Epithelial cell of esophagus (primary cell): ENCODE measurements around the gene KIDINS220.

ENCODE experiments used
- DNase-seq: peaks from one replicate; pipeline ENCODE4 v3.0.0; 2010; ENCODE audit warnings: low read depth
- H3K4me3 ChIP-seq: 2 replicates; pipeline ENCODE4 v1.5.1; 2011; ENCODE audit warnings: mild to moderate bottlenecking, low read length, control low read depth
- TF ChIP-seq, protein P1 (sequence below): IDR thresholded peaks from 2 replicates; pipeline ENCODE4 v1.5.1; 2011; ENCODE audit warnings: low read depth, mild to moderate bottlenecking, low read length, control low read depth, inconsistent platforms; ENCODE audit not compliant: insufficient read depth; ENCODE audit errors: missing control alignments

KIDINS220 gene

DNA sequence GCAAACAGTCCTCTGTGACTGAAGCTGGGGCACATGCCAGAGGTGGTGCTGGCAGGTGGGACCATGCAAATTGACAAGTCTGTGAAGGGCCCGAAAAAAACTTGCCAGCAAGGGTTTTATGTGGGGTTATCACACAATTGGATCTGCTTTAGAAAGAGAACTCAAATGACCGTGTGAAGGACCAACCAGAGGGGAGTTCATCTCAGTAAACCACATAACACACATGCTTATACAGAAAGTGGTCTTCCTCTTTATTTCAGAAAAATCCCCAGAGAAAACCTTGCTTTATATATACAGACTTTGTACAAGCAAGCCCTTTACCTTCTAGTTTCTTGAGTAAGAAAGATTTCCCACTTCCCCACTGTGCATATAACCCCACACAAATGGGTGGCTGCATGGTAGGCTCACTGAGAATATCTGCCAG lies 46.7 kb downstream of the KIDINS220 start:
- H3K4me3 ChIP-seq = no peak overlapping the region
- TF ChIP-seq, protein P1, sequence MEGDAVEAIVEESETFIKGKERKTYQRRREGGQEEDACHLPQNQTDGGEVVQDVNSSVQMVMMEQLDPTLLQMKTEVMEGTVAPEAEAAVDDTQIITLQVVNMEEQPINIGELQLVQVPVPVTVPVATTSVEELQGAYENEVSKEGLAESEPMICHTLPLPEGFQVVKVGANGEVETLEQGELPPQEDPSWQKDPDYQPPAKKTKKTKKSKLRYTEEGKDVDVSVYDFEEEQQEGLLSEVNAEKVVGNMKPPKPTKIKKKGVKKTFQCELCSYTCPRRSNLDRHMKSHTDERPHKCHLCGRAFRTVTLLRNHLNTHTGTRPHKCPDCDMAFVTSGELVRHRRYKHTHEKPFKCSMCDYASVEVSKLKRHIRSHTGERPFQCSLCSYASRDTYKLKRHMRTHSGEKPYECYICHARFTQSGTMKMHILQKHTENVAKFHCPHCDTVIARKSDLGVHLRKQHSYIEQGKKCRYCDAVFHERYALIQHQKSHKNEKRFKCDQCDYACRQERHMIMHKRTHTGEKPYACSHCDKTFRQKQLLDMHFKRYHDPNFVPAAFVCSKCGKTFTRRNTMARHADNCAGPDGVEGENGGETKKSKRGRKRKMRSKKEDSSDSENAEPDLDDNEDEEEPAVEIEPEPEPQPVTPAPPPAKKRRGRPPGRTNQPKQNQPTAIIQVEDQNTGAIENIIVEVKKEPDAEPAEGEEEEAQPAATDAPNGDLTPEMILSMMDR = no peak
- DNase-seq = no peak

DNA sequence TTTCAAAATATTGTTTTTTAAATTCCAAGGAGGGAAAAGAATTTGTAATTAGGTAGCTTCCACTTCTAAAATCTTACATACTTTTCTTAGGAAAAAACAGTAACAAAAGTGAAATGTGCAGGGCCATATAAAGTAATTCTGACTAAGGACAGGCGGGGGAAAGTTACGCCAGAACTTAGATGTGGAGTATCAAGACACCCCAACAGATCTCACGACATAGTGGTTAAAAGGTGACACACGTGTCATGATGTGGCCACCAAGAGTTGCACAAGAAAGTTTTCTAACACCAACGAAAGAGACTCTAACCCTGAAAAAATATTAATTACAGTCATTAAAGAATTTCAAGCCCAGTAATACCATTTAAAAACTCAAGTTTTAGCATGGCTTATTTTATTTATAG lies 51.0 kb downstream of the KIDINS220 start:
- H3K4me3 ChIP-seq = no peak overlapping the region
- no peak for DNase-seq
- TF ChIP-seq, protein P1 = no peak

DNA sequence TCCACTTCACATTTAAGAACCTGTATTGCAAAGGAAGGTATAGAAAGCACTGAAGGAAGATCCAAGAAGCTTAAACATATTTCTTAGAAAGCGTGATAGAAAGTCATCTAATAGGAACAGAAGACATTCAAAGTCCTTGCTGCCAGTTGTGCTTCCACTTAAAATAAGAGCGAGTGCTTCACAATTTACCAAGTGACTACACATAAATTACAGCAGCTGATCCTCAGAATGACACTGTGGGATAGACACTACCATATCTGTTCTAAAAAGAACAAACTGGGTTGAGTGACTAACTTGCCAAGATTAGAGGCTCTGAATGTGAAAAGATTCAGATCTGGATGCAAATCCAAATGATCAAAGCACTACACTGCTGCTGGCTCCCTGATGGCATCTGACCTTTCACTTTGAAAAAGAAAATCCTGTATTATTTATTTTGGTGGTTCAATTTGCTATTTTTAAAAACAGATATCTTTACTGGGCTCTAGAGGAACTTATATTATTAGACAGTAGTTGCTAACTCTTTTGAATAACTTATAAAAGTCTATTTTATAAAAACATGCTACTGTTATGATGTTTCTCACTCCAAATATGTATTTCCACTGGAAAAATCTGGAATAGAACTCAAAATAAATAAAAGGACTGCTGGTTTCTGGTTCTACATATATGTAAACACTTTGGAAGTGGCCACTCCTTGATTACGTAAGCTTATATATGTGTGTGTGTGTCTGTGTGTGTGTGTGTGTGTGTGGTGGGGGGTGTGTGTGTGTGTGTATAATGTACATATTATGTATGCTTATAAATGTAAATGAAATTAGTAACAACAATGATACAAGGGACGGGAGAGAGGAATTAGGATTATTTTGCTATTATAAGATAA lies 57.4 kb downstream of the KIDINS220 start:
- peak; percentile 5 for DNase-seq
- TF ChIP-seq, protein P1 = no peak
- no peak overlapping the region for H3K4me3 ChIP-seq

DNA sequence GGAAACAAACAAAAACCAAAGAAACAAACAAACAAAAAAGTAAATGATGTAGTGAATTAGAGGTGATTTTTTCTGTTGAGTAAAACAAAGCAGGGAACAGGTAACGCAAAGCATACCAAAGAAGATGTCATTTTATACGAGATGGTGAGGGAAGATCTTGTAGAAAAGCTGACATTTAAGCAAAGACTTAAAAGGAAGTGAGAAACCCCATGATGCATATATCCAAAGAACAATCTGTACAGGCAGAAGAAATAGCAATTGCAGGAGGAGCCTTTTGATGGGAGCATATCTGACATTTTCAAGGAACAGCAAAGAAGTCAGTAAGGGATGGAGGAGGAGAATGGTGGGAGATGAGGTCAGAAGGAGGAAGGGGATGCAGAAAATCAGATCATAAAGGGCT lies 63.0 kb downstream of the KIDINS220 start:
- no peak for DNase-seq
- TF ChIP-seq, protein P1 = no peak
- no peak overlapping the region for H3K4me3 ChIP-seq

DNA sequence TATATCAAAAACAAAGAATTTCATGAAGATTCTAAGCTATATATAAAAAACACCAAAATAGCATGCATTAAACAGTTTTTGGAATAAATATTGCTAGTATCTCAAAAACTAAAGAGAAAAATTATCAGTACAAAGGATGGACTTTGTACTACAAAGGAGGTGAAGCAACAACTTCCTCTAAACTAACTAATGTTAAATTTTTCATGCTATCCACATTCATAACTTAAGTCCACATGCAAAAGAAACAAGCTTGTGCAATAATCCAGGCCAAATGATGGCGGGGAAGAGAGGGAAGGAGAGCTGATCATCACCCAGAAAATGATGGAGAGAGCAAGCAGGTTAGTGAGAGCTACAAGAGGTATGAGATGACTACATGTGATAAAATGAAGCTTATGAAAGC lies 70.1 kb downstream of the KIDINS220 start:
- H3K4me3 ChIP-seq = no peak overlapping the region
- no peak for DNase-seq
- TF ChIP-seq, protein P1 = no peak

DNA sequence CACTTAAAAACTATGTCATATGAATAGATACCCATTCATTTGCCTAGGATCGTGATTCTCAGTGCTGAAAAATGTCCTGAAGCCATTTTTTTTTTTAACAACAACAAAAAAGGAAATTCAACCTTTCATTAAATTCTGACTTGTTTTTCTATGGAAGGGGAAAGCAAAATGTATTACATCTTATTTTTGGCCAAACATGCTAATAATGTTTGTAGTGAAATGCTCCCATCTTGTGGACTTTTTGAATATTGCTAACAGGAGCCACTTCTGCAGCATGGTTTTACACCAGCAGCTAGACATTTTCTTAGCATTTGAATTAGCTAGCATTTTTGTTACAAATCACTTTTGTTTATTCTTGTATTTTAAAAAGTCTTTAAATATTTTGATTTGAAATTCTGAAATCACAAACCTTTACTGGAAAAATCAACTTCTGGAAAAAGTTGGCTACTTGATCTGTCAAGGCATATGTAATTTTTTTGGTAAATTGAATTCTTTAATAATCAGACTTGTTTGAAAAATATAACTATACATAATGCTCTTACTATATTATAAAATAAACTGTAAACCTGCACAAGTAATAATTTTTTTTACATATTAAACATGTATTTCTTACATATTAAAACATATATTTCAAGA lies 75.8 kb downstream of the KIDINS220 start:
- TF ChIP-seq, protein P1 = peak; percentile 58
- no peak overlapping the region for H3K4me3 ChIP-seq
- DNase-seq = peak; percentile 41
